Panc1 (cell line): ENCODE measurements around the gene SCGB1D2.

Source experiments
- CTCF ChIP-seq: fragments of 450-650 bp; IDR thresholded peaks from 2 replicates; pipeline ENCODE4 v1.5.1; 2017; ENCODE audit warnings: mild to moderate bottlenecking
- POLR2AphosphoS5 ChIP-seq: IDR thresholded peaks from 2 replicates; pipeline ENCODE4 v1.6.1; 2012; ENCODE audit warnings: mild to moderate bottlenecking, low read depth, low read length, moderate library complexity

GRCh38 chr11:62253999-62254542 is 12.0 kb downstream of the SCGB1D2 start:
- no peak for TF ChIP-seq CTCF
- no peak for TF ChIP-seq POLR2AphosphoS5
